HFFc6 (cell line): ENCODE data around the gene CCDC28A. TPM values are rescaled to one million over a fixed set of nuclear protein-coding genes. Genes with fewer than 3 reads are reported as not detected.

ENCODE experiments used
- DNase-seq: peaks from one replicate; pipeline ENCODE4 v3.0.0-alpha.2; 2018
- H3K27ac Mint-ChIP-seq: 2 replicates; pipeline ENCODE4 v1.8.0; 2020; ENCODE audit warnings: mild to moderate bottlenecking, mixed read lengths
- H3K27me3 Mint-ChIP-seq: 2 replicates; pipeline ENCODE4 v1.8.0; 2021; ENCODE audit warnings: mild to moderate bottlenecking, moderate library complexity, mixed read lengths; ENCODE audit not compliant: insufficient read depth
- H3K36me3 Mint-ChIP-seq: 2 replicates; pipeline ENCODE4 v1.8.0; 2021; ENCODE audit warnings: low read depth, mixed read lengths
- H3K4me1 Mint-ChIP-seq: 2 replicates; pipeline ENCODE4 v1.8.0; 2020; ENCODE audit warnings: low read depth, mixed read lengths
- H3K4me3 Mint-ChIP-seq: 2 replicates; pipeline ENCODE4 v1.8.0; 2020; ENCODE audit warnings: mild to moderate bottlenecking, moderate library complexity, mixed read lengths
- H3K9me3 Mint-ChIP-seq: 2 replicates; pipeline ENCODE4 v1.8.0; 2020; ENCODE audit warnings: mild to moderate bottlenecking, mixed read lengths
- CTCF ChIP-seq: fragments of 200-600 bp; sonication (generic); IDR thresholded peaks from 2 replicates; pipeline ENCODE4 v1.5.0; 2021; ENCODE audit warnings: antibody characterized with exemption, mild to moderate bottlenecking
- total RNA-seq, 6 experiments: library from RNA; stranded (reverse); fragmentation: NEBNext Ultra II Directional; extraction: Animal tissue kit (Norgen Biotek cat#: 25700); gene quantifications; 2 replicates in 1 of 6; 3 replicates in 5 of 6; pipeline ENCODE4 v1.2.3, GENCODE V29; 2021

CCDC28A gene
- total RNA-seq, 6 experiments from 2014 or later, result 7.9 to 11.4 (median 9.5) TPM

- TF ChIP-seq CTCF, result no peak
- Mint-ChIP-seq H3K27me3 (peaks cover 7% of the 10 kb centered on the region), H3K36me3 (no peaks in the 10 kb centered on the region), H3K27ac (no peak overlapping the region), H3K9me3 (no peaks in the 10 kb centered on the region), H3K4me1 (peaks cover 32% of the 10 kb centered on the region), H3K4me3 (no peak overlapping the region)
- no peak for DNase-seq
Measured at GRCh38 chr6:138814179-138814834, 40.7 kb downstream of the CCDC28A start.

- Mint-ChIP-seq H3K4me1 (peaks cover 42% of the 10 kb centered on the region), H3K27ac (no peak overlapping the region), H3K36me3 (no peaks in the 10 kb centered on the region), H3K27me3 (peaks cover 7% of the 10 kb centered on the region), H3K4me3 (no peak overlapping the region), H3K9me3 (no peaks in the 10 kb centered on the region)
- no peak for TF ChIP-seq CTCF
- no peak for DNase-seq
Measured at GRCh38 chr6:138815221-138815620, 41.7 kb downstream of the CCDC28A start.

- peaks cover 4% of the 10 kb centered on the region for H3K27me3 Mint-ChIP-seq
- H3K4me3 Mint-ChIP-seq, result no peak overlapping the region
- peak overlapping the region; percentile 75 for H3K27ac Mint-ChIP-seq
- peak; percentile 84 for TF ChIP-seq CTCF
- no peaks in the 10 kb centered on the region for H3K36me3 Mint-ChIP-seq
- DNase-seq, result peak; percentile 62
- H3K4me1 Mint-ChIP-seq, result peaks cover 47% of the 10 kb centered on the region
- H3K9me3 Mint-ChIP-seq, result no peaks in the 10 kb centered on the region
Measured at GRCh38 chr6:138815797-138816528, 42.4 kb downstream of the CCDC28A start.

- no peak for TF ChIP-seq CTCF
- peaks cover 47% of the 10 kb centered on the region for H3K4me1 Mint-ChIP-seq
- no peaks in the 10 kb centered on the region for H3K36me3 Mint-ChIP-seq
- no peaks in the 10 kb centered on the region for H3K9me3 Mint-ChIP-seq
- peak overlapping the region; percentile 85 for H3K27ac Mint-ChIP-seq
- DNase-seq, result peak; percentile 84
- no peak overlapping the region for H3K4me3 Mint-ChIP-seq
- peaks cover 1% of the 10 kb centered on the region for H3K27me3 Mint-ChIP-seq
Measured at GRCh38 chr6:138817799-138818198, 44.2 kb downstream of the CCDC28A start.

- H3K4me3 Mint-ChIP-seq, result peak overlapping the region; percentile 37; the same call in 1 of the 2 replicates
- no peaks in the 10 kb centered on the region for H3K36me3 Mint-ChIP-seq
- TF ChIP-seq CTCF, result no peak
- H3K27ac Mint-ChIP-seq, result peak overlapping the region; percentile 85
- no peaks in the 10 kb centered on the region for H3K9me3 Mint-ChIP-seq
- DNase-seq, result no peak
- peaks cover 1% of the 10 kb centered on the region; the same call in 1 of the 2 replicates for H3K27me3 Mint-ChIP-seq
- H3K4me1 Mint-ChIP-seq, result peaks cover 47% of the 10 kb centered on the region
Measured at GRCh38 chr6:138818496-138819194, 45.1 kb downstream of the CCDC28A start.
